ENCODE measurements around the gene ZNF831.

The ZNF831 gene

DNA sequence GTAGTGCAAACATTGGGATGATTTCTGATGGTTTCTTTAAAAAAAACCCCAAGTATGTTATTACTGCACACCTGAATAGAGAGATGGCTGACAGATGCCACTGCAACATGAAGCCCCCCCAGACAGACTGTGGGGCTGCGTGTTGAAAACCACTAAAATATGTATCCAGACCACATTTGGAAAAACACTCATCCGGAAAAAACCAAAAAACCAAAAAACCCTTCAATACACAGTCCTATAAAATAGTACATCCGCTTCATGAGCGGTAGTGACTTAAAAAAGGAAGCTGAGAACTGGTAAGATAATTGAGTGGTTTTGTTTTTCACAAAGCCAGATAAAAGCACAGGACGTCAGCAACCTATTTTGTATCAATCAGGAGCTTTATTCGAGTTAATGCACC is 89.7 kb downstream of the ZNF831 start:
- H3K79me2 ChIP-seq (ENCODE audit: insufficient read depth, low read depth) = no peaks in the 10 kb centered on the region
- no peak overlapping the region for H3K27ac ChIP-seq
- H3K9ac ChIP-seq = no peak overlapping the region
- no peak overlapping the region for H3K4me3 ChIP-seq (IDR thresholded peaks at IDR 0.05; ENCODE audit: insufficient read depth, low read depth, low read length)
- no peaks in the 10 kb centered on the region for H3K4me1 ChIP-seq (ENCODE audit: low read depth, poor library complexity, severe bottlenecking)
- H2AFZ ChIP-seq (ENCODE audit: low read depth) = no peak overlapping the region
- H3K27me3 ChIP-seq (ENCODE audit: insufficient read depth, low read depth) = no peaks in the 10 kb centered on the region; the same call in 1 of the 2 replicates
- H3K4me2 ChIP-seq = no peak overlapping the region
- no peaks in the 10 kb centered on the region for H4K20me1 ChIP-seq (ENCODE audit: insufficient read depth)
- H3K36me3 ChIP-seq (ENCODE audit: insufficient read depth) = no peaks in the 10 kb centered on the region
- TF ChIP-seq, protein P1, sequence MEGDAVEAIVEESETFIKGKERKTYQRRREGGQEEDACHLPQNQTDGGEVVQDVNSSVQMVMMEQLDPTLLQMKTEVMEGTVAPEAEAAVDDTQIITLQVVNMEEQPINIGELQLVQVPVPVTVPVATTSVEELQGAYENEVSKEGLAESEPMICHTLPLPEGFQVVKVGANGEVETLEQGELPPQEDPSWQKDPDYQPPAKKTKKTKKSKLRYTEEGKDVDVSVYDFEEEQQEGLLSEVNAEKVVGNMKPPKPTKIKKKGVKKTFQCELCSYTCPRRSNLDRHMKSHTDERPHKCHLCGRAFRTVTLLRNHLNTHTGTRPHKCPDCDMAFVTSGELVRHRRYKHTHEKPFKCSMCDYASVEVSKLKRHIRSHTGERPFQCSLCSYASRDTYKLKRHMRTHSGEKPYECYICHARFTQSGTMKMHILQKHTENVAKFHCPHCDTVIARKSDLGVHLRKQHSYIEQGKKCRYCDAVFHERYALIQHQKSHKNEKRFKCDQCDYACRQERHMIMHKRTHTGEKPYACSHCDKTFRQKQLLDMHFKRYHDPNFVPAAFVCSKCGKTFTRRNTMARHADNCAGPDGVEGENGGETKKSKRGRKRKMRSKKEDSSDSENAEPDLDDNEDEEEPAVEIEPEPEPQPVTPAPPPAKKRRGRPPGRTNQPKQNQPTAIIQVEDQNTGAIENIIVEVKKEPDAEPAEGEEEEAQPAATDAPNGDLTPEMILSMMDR (conservative IDR thresholded peaks at IDR 0.05; ENCODE audit: low read depth, low read length) = no peak

DNA sequence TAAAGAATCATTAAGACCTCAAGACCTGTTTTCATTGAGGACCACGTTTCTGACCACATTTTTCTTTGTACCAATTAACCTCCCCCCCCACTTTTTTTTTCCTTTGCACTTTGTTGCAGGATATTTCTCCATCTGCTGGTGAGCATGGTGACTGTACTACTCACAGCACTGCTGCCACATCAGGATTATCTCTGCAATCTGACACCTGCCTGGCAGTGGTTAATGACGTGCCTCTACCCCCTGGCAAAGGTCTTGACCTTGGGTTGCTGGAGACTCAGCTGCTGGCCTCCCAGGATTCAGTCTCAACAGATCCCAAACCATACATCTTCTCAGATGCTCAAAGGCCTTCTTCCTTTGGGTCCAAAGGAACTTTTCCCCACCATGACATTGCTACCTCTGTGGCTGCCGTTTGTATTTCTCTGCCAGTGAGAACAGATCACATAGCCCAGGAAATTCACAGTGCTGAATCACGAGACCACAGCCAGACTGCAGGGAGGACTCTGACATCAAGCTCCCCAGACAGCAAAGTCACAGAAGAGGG is 90.2 kb downstream of the ZNF831 start:
- Histone ChIP-seq H4K20me1 (ENCODE audit: insufficient read depth) (no peaks in the 10 kb centered on the region), H3K4me1 (ENCODE audit: low read depth, poor library complexity, severe bottlenecking) (no peaks in the 10 kb centered on the region), H3K36me3 (ENCODE audit: insufficient read depth) (no peaks in the 10 kb centered on the region), H3K4me3 (IDR thresholded peaks at IDR 0.05; ENCODE audit: insufficient read depth, low read depth, low read length) (no peak overlapping the region), H3K9ac (no peak overlapping the region), H3K79me2 (ENCODE audit: insufficient read depth, low read depth) (no peaks in the 10 kb centered on the region), H3K27me3 (ENCODE audit: insufficient read depth, low read depth) (no peaks in the 10 kb centered on the region; the same call in 1 of the 2 replicates), H3K4me2 (no peak overlapping the region), H2AFZ (ENCODE audit: low read depth) (no peak overlapping the region), H3K27ac (no peak overlapping the region)
- TF ChIP-seq, protein P1 (conservative IDR thresholded peaks at IDR 0.05; ENCODE audit: low read depth, low read length) = no peak

DNA sequence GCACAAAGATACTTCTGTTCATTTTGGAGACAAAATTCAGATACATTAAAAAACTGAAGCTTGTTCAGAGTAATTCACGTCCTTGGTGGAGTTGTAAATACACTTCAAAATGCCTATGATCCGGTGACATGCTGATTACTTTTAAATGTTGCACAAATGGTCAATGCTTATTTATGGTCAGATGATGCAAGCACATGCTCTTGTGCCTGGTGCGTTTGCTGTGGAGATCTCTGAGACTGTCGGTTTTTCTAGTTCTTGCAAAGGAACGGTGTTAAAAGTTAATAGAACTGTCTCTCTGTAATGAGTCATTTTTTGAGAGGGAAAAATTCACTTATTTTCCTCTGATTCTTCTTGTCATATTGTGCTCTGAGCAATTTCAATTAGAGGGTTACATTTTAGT is 91.6 kb downstream of the ZNF831 start:
- TF ChIP-seq, protein P1 (conservative IDR thresholded peaks at IDR 0.05; ENCODE audit: low read depth, low read length) = no peak
- no peak overlapping the region for H3K27ac ChIP-seq
- no peaks in the 10 kb centered on the region; the same call in 1 of the 2 replicates for H3K27me3 ChIP-seq (ENCODE audit: insufficient read depth, low read depth)
- no peak overlapping the region for H2AFZ ChIP-seq (ENCODE audit: low read depth)
- no peaks in the 10 kb centered on the region for H3K4me1 ChIP-seq (ENCODE audit: low read depth, poor library complexity, severe bottlenecking)
- no peaks in the 10 kb centered on the region for H3K36me3 ChIP-seq (ENCODE audit: insufficient read depth)
- no peak overlapping the region for H3K4me2 ChIP-seq
- H3K79me2 ChIP-seq (ENCODE audit: insufficient read depth, low read depth) = no peaks in the 10 kb centered on the region
- H3K4me3 ChIP-seq (IDR thresholded peaks at IDR 0.05; ENCODE audit: insufficient read depth, low read depth, low read length) = no peak overlapping the region
- no peak overlapping the region for H3K9ac ChIP-seq
- H4K20me1 ChIP-seq (ENCODE audit: insufficient read depth) = no peaks in the 10 kb centered on the region

DNA sequence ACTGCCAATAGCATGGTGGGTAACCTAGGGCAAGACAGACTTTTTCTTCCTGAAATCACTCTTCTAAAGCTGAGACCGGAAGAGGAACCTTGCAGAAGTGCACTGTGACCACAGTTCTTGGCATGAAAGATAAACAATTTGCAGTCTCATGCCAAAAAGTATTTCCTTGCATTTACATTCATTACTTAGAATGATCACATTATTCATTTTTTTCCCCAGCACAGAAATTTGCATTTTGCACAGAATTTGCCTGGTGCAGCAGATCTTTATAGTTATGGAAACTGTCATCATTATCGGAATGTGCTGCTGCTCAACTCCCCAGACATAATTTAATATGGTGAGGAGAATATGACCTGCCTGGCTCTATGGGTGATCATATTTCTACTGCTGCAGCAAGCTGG is 94.6 kb downstream of the ZNF831 start:
- Histone ChIP-seq H4K20me1 (ENCODE audit: insufficient read depth) (no peaks in the 10 kb centered on the region), H3K9ac (no peak overlapping the region), H3K27me3 (ENCODE audit: insufficient read depth, low read depth) (no peaks in the 10 kb centered on the region; the same call in 1 of the 2 replicates), H3K36me3 (ENCODE audit: insufficient read depth) (no peaks in the 10 kb centered on the region), H3K4me3 (IDR thresholded peaks at IDR 0.05; ENCODE audit: insufficient read depth, low read depth, low read length) (no peak overlapping the region), H2AFZ (ENCODE audit: low read depth) (no peak overlapping the region), H3K4me1 (ENCODE audit: low read depth, poor library complexity, severe bottlenecking) (no peaks in the 10 kb centered on the region), H3K79me2 (ENCODE audit: insufficient read depth, low read depth) (no peaks in the 10 kb centered on the region), H3K27ac (no peak overlapping the region), H3K4me2 (no peak overlapping the region)
- TF ChIP-seq, protein P1 (conservative IDR thresholded peaks at IDR 0.05; ENCODE audit: low read depth, low read length) = no peak
